Activated CD4-positive, CD25-positive, alpha-beta regulatory T cell (primary cell): ENCODE results near the gene ZNF446.
"Not testable (repeated sequence)": the region's sequence is repeated elsewhere in the genome, so short reads cannot be mapped to it uniquely, and the experiment has no call there.

Experiments used
- DNase-seq, 4 experiments: peaks; one replicate each; lab custom pipeline; 2025; lab: John Stamatoyannopoulos, UW

ZNF446 gene

DNA sequence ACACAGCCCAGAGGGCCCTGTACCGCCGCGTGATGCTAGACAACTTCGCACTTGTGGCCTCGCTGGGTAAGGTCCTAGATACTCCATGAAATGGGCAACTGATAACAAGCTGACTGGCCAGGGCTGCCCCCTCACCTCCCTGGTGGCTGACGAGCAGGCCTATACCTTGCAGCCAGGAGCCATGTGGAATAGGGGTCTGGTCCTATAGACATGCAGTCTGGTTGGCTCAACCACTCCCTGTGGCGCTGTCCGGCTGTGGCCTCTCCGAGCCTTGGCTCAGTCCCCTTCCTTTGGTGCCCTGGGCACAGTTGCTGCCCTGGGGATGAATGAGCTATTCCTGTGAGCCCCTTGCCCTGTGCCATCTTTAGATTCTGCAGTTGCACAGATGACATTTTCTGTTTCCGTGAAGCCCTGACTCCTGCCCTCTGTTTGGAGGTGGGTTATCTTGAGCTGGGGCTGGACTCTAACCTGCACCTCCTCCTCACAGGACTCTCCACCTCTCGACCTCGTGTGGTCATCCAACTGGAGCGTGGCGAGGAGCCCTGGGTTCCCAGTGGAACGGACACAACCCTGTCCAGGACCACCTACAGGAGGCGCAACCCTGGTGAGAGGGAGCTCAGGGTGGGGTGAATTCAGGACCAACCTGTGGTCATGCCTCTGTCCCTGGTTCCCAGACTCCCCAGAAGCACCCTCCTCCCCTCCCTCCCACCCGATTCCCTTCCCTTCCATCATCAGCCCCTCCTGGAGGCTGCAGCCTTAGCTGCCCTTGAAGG is 6.7 kb upstream of the ZNF446 start:
- no peak for DNase-seq

DNA sequence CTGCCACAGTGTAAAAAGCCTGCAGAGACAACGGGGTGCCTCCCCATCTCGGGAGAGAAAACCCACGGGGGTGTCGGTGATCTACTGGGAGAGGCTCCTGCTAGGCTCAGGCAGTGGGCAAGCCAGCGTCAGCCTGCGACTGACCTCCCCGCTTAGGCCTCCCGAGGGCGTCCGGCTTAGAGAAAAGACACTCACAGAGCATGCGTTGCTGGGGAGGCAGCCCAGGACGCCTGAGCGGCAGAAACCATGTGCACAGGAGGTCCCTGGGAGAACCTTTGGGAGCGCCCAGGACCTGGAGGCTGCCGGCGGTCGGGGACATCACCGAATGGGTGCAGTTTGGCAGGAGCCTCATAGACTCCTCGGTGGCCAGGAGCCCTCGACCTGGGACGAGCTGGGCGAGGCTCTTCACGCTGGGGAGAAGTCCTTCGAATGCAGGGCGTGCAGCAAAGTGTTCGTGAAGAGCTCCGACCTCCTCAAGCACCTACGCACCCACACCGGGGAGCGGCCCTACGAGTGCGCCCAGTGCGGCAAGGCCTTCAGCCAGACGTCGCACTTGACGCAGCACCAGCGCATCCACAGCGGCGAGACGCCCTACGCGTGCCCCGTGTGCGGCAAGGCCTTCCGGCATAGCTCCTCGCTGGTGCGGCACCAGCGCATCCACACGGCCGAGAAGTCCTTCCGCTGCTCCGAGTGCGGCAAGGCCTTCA is 5.2 kb upstream of the ZNF446 start:
- DNase-seq = not testable (repeated sequence)

GRCh38 chr19:58471736-58472135 is 4.4 kb upstream of the ZNF446 start:
- no peak for DNase-seq

DNA sequence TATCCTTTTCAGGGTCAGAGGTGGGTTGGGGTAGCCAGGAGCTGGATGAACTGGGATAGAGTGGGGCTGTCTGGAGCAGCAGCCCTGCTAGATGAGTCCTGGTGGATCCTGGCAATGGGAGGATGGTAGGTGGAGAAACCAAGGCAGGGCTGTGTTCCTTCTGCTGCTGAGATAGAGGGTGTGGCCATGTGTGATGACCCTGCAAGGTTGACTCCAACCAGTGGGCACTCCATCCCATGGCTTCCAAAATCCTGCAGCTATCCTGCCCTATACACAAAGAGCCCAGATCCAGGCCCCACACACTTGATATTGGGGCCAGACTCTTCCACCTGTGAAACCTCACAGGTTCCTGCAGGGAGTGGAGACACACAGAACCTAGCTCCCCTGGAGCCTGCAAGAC is 2.4 kb upstream of the ZNF446 start:
- no peak for DNase-seq

- no peak for DNase-seq
These were observed 1.7 kb upstream of the ZNF446 start for GRCh38 chr19:58474291-58474996.

- no peak for DNase-seq
These were observed 997 bp upstream of the ZNF446 start for GRCh38 chr19:58474997-58475713.

GRCh38 chr19:58476498-58477015 is 405 bp downstream of the ZNF446 start:
- no peak for DNase-seq

GRCh38 chr19:58477130-58477529 is 978 bp downstream of the ZNF446 start:
- DNase-seq = no peak

DNA sequence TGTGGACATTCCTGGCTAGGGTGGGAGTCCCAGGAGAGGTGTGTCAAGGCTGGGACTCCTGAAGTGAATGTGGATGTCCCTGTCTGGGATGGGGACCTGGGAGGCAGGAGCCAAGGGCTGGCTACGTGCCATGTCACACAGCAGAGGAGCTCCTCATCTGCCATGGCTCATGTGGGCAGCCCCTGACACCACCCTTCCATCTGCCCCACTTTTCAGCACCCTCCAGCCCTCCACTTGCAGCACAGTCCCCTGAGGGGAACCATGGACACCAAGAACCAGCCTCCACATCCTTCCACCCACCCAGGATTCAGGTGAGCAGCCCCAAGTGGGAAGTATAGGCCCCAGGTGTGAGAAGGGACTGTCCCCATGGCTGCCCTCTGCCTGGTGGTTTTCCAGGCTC is 1.7 kb downstream of the ZNF446 start:
- DNase-seq = no peak

DNA sequence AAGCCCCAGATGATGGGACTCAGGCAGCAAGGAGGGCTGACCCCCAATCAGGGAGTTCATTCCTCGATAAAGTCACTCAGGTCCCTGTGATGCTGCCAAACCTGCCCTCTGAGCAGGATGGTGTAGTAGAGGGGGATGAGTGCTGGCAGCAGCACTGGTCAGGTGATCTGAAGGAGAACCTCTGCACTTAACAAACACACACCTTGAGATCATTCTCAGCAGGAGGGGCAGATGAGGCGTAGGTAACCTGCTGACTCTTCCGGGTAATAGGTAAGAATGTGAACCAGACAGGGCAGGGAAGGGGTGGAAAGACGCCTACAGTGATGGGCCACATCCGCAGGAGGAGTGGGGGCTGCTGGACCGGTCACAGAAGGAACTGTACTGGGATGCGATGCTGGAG is 3.2 kb downstream of the ZNF446 start:
- DNase-seq = no peak

GRCh38 chr19:58479736-58480480 is 3.8 kb downstream of the ZNF446 start:
- DNase-seq = no peak

GRCh38 chr19:58480481-58480830 is 4.3 kb downstream of the ZNF446 start:
- no peak for DNase-seq

GRCh38 chr19:58480831-58481230 is 4.7 kb downstream of the ZNF446 start:
- DNase-seq = no peak

GRCh38 chr19:58482372-58482771 is 6.2 kb downstream of the ZNF446 start:
- DNase-seq = no peak

GRCh38 chr19:58483776-58484175 is 7.6 kb downstream of the ZNF446 start:
- no peak for DNase-seq

GRCh38 chr19:58484349-58484748 is 8.2 kb downstream of the ZNF446 start:
- DNase-seq = not testable (repeated sequence)

DNA sequence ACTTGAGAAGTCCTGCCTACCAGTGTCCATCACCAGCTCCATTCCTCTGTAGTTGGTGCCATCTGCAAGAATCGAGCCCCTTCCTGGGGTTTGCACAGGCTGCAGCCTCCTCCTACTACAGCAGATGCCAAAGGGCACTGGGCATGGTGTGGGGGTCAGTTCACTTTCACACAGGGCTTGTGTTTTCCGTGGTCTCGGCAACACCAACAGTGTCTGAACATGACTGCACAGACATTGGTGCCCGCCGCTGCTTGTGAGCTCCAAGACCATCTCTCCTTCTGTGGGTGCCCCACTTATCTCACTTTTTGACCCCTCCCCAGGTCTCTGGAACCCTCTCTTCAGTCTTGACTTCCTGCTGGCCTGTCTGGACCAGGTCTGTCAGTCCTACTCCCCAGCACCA is 15.2 kb downstream of the ZNF446 start:
- DNase-seq = no peak

DNA sequence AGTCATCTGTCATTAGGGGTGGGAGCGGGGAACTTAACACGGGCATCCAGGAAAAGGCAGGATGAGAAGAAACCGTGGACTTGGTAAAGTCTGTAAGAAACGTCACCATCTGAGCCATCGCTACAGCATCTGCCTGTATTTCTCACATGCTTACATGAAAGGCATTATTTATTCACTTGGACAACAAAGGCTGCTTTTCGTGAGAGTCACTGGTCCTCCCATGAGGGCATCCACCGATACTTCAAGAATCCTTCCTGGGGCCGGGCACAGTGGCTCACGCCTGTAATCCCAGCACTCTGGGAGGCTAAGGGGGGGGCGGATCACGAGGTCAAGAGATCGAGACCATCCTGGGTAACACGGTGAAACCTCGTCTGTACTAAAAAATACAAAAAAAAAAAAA is 16.1 kb downstream of the ZNF446 start:
- no peak for DNase-seq

- DNase-seq = no peak
These were observed 21.6 kb downstream of the ZNF446 start for GRCh38 chr19:58497634-58498170.

- no peak for DNase-seq
These were observed 22.3 kb downstream of the ZNF446 start for GRCh38 chr19:58498316-58499020.
